Measurements from ENCODE around the gene IL1RL1. TPM values are rescaled to one million over a fixed set of nuclear protein-coding genes. Genes with fewer than 3 reads are reported as not detected.

Gene IL1RL1
- total RNA-seq, 2 donors from 2014 or later: 1.3 to 3.4 TPM

- no peaks in the 10 kb centered on the region for H3K9me3 ChIP-seq
- no peaks in the 10 kb centered on the region for H3K4me1 ChIP-seq (replicated peaks)
- no peak overlapping the region for H3K4me3 ChIP-seq
- no peak overlapping the region for H3K27ac ChIP-seq
- H3K27me3 ChIP-seq (replicated peaks; ENCODE audit: insufficient read depth): no peaks in the 10 kb centered on the region
- no peak for DNase-seq (ENCODE audit: low spot score)
- intact Hi-C loops (cut with DNase I): no loop called here
- no peaks in the 10 kb centered on the region for H3K36me3 ChIP-seq
- TF ChIP-seq CTCF (IDR thresholded peaks at IDR 0.05): no peak
- TF ChIP-seq POLR2A (IDR thresholded peaks at IDR 0.05): no peak
- TF ChIP-seq POLR2AphosphoS5 (IDR thresholded peaks at IDR 0.05): no peak
Measured at GRCh38 chr2:102290594-102290993, 20.8 kb upstream of the IL1RL1 start.

GRCh38 chr2:102291319-102292075 is 19.9 kb upstream of the IL1RL1 start:
- H3K4me3 ChIP-seq: no peak overlapping the region

GRCh38 chr2:102294802-102295489 is 16.4 kb upstream of the IL1RL1 start:
- 74% methylated on average over 3 of the region's 3 CpGs for WGBS
- Histone ChIP-seq H3K9me3 (no peaks in the 10 kb centered on the region), H3K4me1 (replicated peaks) (no peaks in the 10 kb centered on the region), H3K4me3 (no peak overlapping the region), H3K27ac (no peak overlapping the region), H3K36me3 (no peaks in the 10 kb centered on the region), H3K27me3 (replicated peaks; ENCODE audit: insufficient read depth) (no peaks in the 10 kb centered on the region)
- no peak for DNase-seq (ENCODE audit: low spot score)
- intact Hi-C loops (cut with DNase I): no loop called here
- TF ChIP-seq CTCF (IDR thresholded peaks at IDR 0.05) (no peak), POLR2AphosphoS5 (IDR thresholded peaks at IDR 0.05) (no peak), POLR2A (IDR thresholded peaks at IDR 0.05) (no peak)

More at GRCh38 chr2:102291319-102292075, 19.9 kb upstream of the IL1RL1 start:
- no peaks in the 10 kb centered on the region for H3K36me3 ChIP-seq
- H3K27ac ChIP-seq: no peak overlapping the region
- TF ChIP-seq CTCF (IDR thresholded peaks at IDR 0.05) (no peak), POLR2AphosphoS5 (IDR thresholded peaks at IDR 0.05) (no peak), POLR2A (IDR thresholded peaks at IDR 0.05) (no peak)
- WGBS: 88% methylated on average over 4 of the region's 4 CpGs
- DNase-seq (ENCODE audit: low spot score): no peak
- no peaks in the 10 kb centered on the region for H3K27me3 ChIP-seq (replicated peaks; ENCODE audit: insufficient read depth)
- no peaks in the 10 kb centered on the region for H3K4me1 ChIP-seq (replicated peaks)
- intact Hi-C loops (cut with DNase I): no loop called here
- H3K9me3 ChIP-seq: no peaks in the 10 kb centered on the region

- no peaks in the 10 kb centered on the region for H3K4me1 ChIP-seq (replicated peaks)
- no peaks in the 10 kb centered on the region for H3K9me3 ChIP-seq
- no peak overlapping the region for H3K4me3 ChIP-seq
- TF ChIP-seq POLR2AphosphoS5 (IDR thresholded peaks at IDR 0.05): no peak
- TF ChIP-seq POLR2A (IDR thresholded peaks at IDR 0.05): no peak
- no peak for TF ChIP-seq CTCF (IDR thresholded peaks at IDR 0.05)
- DNase-seq (ENCODE audit: low spot score): no peak
- H3K36me3 ChIP-seq: no peaks in the 10 kb centered on the region
- H3K27ac ChIP-seq: no peak overlapping the region
- WGBS: 40% methylated on average over 1 of the region's 1 CpG
- intact Hi-C loops (cut with DNase I): no loop called here
- H3K27me3 ChIP-seq (replicated peaks; ENCODE audit: insufficient read depth): no peaks in the 10 kb centered on the region
Measured at GRCh38 chr2:102295566-102295965, 15.8 kb upstream of the IL1RL1 start.

GRCh38 chr2:102296449-102296848 is 14.9 kb upstream of the IL1RL1 start:
- Histone ChIP-seq H3K9me3 (no peaks in the 10 kb centered on the region), H3K36me3 (no peaks in the 10 kb centered on the region), H3K4me3 (no peak overlapping the region), H3K27me3 (replicated peaks; ENCODE audit: insufficient read depth) (no peaks in the 10 kb centered on the region), H3K27ac (no peak overlapping the region), H3K4me1 (replicated peaks) (no peaks in the 10 kb centered on the region)
- TF ChIP-seq POLR2A (IDR thresholded peaks at IDR 0.05): no peak
- DNase-seq (ENCODE audit: low spot score): no peak
- intact Hi-C loops (cut with DNase I): no loop called here
